ENCODE results near the gene SRSF6.

SRSF6 gene

GRCh38 chr20:43508604-43509040 lies 50.9 kb downstream of the SRSF6 start:
- DNase-seq (ENCODE audit: insufficient read length, low spot score) (no peak), FAIRE-seq (no peak)
- TF ChIP-seq CTCF (IDR thresholded peaks at IDR 0.05; ENCODE audit: insufficient read depth, missing control alignments), result no peak

DNA sequence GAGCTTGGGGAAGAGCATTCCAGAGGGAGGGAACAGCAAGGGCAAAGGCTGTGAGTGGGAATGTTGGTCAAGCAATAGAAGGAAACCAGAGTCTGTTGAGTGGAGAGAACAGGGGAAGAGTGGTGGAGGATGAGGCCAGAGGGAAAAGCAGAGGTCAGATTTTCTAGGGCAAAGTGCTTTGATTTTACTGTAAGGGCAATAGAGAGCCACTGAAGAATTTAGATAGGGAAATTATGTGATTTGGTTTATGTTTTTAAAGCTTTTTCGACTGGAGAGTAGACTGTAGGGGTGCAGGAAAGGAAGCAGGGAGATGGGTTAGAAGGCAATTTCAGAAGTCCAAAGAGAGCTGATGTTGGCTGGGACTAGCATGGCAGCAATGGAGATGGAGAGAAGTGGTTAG lies 54.2 kb downstream of the SRSF6 start:
- TF ChIP-seq CTCF (IDR thresholded peaks at IDR 0.05; ENCODE audit: insufficient read depth, missing control alignments), result no peak
- FAIRE-seq (no peak), DNase-seq (ENCODE audit: insufficient read length, low spot score) (no peak)

- DNase-seq (ENCODE audit: insufficient read length, low spot score), result no peak
- TF ChIP-seq CTCF (IDR thresholded peaks at IDR 0.05; ENCODE audit: insufficient read depth, missing control alignments), result no peak
- no peak for FAIRE-seq
Measured at GRCh38 chr20:43513372-43513930, 55.8 kb downstream of the SRSF6 start.
